HAP-1 (cell line): ENCODE results near the gene SPOCK1.
"Not testable (repeated sequence)": the region's sequence is repeated elsewhere in the genome, so short reads cannot be mapped to it uniquely, and the experiment has no call there.

ENCODE experiments used
- DNase-seq, 2 experiments: peaks; one replicate each; pipeline ENCODE4 v3.0.0-alpha.2; 2016 to 2020; ENCODE audit warnings: low spot score in 2 of 2
- H3K27me3 ChIP-seq: fragments of 250-450 bp; sonication (Bioruptor Pico); 2 replicates; pipeline ENCODE4 v1.5.1; 2020; ENCODE audit warnings: low read depth, mild to moderate bottlenecking, moderate library complexity
- H3K36me3 ChIP-seq: fragments of 250-450 bp; sonication (Bioruptor Pico); replicated peaks from 2 replicates; pipeline ENCODE4 v1.5.1; 2020; ENCODE audit warnings: mild to moderate bottlenecking
- H3K4me1 ChIP-seq: fragments of 250-450 bp; sonication (Bioruptor Pico); 2 replicates; pipeline ENCODE4 v1.5.1; 2020; ENCODE audit warnings: mild to moderate bottlenecking
- H3K4me3 ChIP-seq: fragments of 250-450 bp; sonication (Bioruptor Pico); 2 replicates; pipeline ENCODE4 v1.5.1; 2020; ENCODE audit warnings: mild to moderate bottlenecking, moderate library complexity
- H3K9me3 ChIP-seq: fragments of 250-450 bp; sonication (Bioruptor Pico); 2 replicates; pipeline ENCODE4 v1.5.1; 2020; ENCODE audit warnings: mild to moderate bottlenecking, moderate library complexity
- in situ Hi-C: fragments of 300-500 bp; cut with MboI; formaldehyde crosslinking; loops from 3 replicates; pipeline ENCODE4 v1.14.3; 2020; ENCODE audit warnings: low sequenced_read_pairs, inconsistent platforms, mixed read lengths

SPOCK1 gene

DNA sequence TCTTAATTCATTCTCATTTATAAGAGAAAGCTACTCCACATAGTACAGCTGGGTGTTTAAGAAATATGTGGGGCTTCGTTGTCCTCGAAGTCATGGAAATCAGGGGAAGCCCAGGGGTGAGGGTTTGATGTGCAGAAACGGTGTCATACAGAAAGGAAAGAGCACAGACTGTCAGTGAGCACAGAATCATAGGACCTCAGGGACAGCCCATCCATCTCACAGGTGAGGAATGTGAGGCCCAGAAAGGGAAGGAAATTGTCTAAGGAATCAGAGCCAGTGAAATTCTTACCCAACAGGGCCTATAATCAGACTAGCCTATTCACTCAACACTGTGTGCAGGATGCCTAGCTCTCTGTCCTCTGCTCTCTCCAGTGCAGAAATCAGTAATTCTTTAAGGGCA is 535.6 kb downstream of the SPOCK1 start:
- in situ Hi-C loops = no loop called here
- DNase-seq = no peak

DNA sequence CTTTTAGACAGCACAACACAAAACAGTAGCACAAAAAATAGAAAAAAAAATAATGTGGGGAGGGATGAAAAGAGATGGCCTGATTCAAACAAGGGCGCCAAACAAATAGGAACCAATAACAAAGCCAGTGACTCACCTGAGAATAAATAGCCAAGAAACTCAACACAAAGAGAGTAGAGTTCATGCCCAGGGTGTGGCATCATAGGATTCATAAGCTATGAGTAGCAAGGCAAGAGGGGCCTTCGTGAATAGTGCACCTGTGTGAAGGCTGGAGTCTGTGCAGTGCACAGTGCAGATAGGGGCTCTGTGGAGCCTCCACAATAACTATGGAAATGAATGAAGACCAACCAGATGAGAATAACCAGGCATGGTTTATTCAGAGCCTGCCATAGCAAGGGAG is 541.7 kb downstream of the SPOCK1 start:
- in situ Hi-C loops = no loop called here
- no peaks in the 10 kb centered on the region for H3K9me3 ChIP-seq
- no peak for DNase-seq
- H3K4me3 ChIP-seq = no peak overlapping the region
- H3K4me1 ChIP-seq = no peaks in the 10 kb centered on the region
- H3K36me3 ChIP-seq = no peaks in the 10 kb centered on the region
- H3K27me3 ChIP-seq = no peaks in the 10 kb centered on the region

More for the DNA sequence above, 535.6 kb downstream of the SPOCK1 start:
- no peaks in the 10 kb centered on the region for H3K9me3 ChIP-seq
- H3K27me3 ChIP-seq = no peaks in the 10 kb centered on the region
- H3K36me3 ChIP-seq = no peaks in the 10 kb centered on the region
- H3K4me1 ChIP-seq = no peaks in the 10 kb centered on the region
- H3K4me3 ChIP-seq = no peak overlapping the region

DNA sequence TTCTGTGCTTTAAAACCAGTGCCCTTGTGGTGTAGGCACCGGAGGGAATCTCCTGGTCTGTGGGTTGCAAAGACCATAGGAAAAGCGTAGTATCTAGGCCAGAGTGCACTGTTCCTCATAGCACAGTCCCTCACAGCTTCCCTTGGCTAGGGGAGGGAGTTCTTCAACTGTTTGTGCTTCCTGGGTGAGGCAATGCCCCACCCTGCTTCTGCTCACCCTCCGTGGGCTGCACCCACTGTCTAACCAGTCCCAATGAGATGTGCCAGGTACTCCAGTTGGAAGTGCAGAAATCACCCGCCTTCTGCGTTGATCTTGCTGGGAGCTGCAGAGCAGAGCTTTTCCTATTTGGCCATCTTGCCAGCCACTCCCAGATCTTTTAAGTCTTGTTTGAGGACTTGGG is 545.0 kb downstream of the SPOCK1 start:
- H3K27me3 ChIP-seq, in situ Hi-C loops, H3K36me3 ChIP-seq, DNase-seq, H3K4me3 ChIP-seq, H3K4me1 ChIP-seq, H3K9me3 ChIP-seq: not testable (repeated sequence)

DNA sequence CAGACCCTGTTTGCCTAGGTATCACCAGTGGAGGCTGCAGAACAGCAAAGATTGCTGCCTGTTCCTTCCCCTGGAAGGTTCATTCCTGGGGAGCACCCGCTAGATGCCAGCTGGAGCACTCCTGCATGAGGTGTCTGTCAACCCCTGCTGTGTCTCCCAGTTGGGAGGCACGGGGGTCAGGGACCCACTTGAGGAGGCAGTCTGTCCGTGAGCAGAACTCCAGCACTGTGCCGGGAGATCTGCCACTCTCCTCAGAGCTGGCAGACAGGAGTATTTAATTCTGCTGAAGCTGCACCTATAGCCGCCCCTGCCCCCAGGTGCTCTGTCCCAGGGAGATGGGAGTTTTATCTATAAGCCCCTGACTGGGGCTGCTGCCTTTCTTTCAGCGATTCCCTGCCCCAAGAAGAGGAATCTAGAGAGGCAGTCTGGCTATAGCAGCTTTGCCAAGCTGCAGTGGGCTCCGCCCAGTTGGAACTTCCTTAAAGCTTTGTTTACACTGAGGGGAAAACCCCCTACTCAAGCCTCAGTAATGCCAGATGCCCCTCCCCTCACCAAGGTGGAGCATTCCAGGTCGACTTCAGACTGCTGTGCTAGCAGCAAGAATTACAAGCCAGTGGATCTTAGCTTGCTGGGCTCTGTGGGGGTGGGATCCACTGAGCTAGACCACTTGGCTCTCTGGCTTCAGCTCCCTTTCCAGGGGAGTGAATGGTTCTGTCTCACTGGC is 545.6 kb downstream of the SPOCK1 start:
- DNase-seq, H3K4me1 ChIP-seq, H3K27me3 ChIP-seq, in situ Hi-C loops, H3K4me3 ChIP-seq, H3K9me3 ChIP-seq, H3K36me3 ChIP-seq: not testable (repeated sequence)

DNA sequence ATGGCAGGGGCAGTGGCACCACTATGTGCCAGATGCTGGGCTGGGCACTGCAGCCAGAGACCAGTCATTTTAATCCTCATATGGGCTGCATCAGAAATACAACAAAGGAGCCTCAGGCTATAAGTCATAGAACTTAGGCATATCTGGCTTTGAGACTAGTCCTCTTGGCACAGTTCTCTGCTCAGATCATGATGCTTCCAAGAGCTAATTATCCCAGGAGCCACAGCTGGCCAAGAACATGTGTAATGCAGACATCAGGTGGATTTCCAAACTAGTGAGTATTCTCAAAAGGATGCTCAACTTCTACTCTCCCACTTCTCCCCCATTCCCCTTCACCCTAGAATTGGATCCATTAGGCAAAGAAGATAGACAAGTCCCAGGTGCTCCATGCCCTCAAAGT is 571.6 kb downstream of the SPOCK1 start:
- Histone ChIP-seq H3K27me3 (no peaks in the 10 kb centered on the region), H3K9me3 (no peaks in the 10 kb centered on the region), H3K4me1 (no peaks in the 10 kb centered on the region), H3K36me3 (no peaks in the 10 kb centered on the region), H3K4me3 (no peak overlapping the region)
- in situ Hi-C loops = no loop called here
- no peak for DNase-seq

DNA sequence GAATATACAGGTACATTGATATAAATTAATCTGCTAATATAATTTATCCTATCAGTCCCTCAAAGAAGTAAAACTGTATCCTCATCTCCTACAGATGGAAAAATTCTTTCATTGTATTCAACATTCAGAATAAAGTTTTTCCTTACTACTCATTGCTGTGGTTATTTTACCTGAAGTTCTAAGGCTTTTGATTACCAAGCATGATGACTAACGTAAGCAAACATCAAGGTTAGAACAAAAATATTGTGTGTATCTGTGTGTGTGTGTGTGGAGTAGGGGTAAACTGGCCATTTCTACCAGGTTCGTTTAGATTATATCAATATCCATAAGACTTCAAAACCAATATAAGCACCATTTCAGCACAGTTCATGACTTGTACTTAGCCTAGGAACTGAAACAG is 573.1 kb downstream of the SPOCK1 start:
- no peaks in the 10 kb centered on the region for H3K27me3 ChIP-seq
- in situ Hi-C loops = no loop called here

More for the DNA sequence above, 573.1 kb downstream of the SPOCK1 start:
- no peak for DNase-seq
- no peaks in the 10 kb centered on the region for H3K36me3 ChIP-seq
- H3K9me3 ChIP-seq = no peaks in the 10 kb centered on the region
- no peak overlapping the region for H3K4me3 ChIP-seq
- no peaks in the 10 kb centered on the region for H3K4me1 ChIP-seq
